IMR-90 (cell line): ENCODE data around the gene CSAD. TPM values are rescaled to one million over a fixed set of nuclear protein-coding genes. Genes with fewer than 3 reads are reported as not detected.

Experiments used
- ATAC-seq: fragments of 200-7000 bp; cut with Tn5 transposase; 2 replicates; pipeline ENCODE4 v1.9.1; 2020; ENCODE audit warnings: low read depth, mild to moderate bottlenecking, moderate library complexity
- BruUV-seq: library from RNA; stranded (reverse); fragments of 400-500 nt; replicated peaks from 2 replicates; lab custom pipeline; 2021; lab: Mats Ljungman, UMichigan
- CTCF ChIA-PET: fragments of 300-600 bp; formaldehyde crosslinking; extraction: SDS; loops from one replicate; lab custom pipeline; 2021; ENCODE audit warnings: antibody characterized with exemption; lab: Yijun Ruan, JAX
- POLR2A ChIA-PET: fragments of 300-600 bp; sonication (Branson Sonifier 250); formaldehyde crosslinking; loops from one replicate; lab custom pipeline; 2022; ENCODE audit warnings: antibody characterized with exemption; ENCODE audit not compliant: unreplicated experiment; lab: Charles Lee
- DNase-seq: peaks from one replicate; pipeline ENCODE4 v3.0.0; 2013
- H2AFZ ChIP-seq: replicated peaks from 2 replicates; pipeline ENCODE3; 2013; ENCODE audit warnings: low read length, mild to moderate bottlenecking; ENCODE audit not compliant: poor library complexity
- H2AK5ac ChIP-seq: 2 replicates; pipeline ENCODE4 v1.6.1; 2013; ENCODE audit warnings: low read depth, low read length, inconsistent platforms
- H2AK9ac ChIP-seq: replicated peaks from 2 replicates; pipeline ENCODE3; 2013; ENCODE audit warnings: mild to moderate bottlenecking, low read depth, low read length, moderate library complexity; ENCODE audit not compliant: poor library complexity
- H2BK120ac ChIP-seq: 2 replicates; pipeline ENCODE4 v1.6.1; 2013; ENCODE audit warnings: low read depth, low read length, inconsistent platforms
- H2BK15ac ChIP-seq: 3 replicates; pipeline ENCODE4 v1.6.1; 2013; ENCODE audit warnings: low read depth, low read length, inconsistent platforms
- H2BK20ac ChIP-seq: 2 replicates; pipeline ENCODE4 v1.6.1; 2013; ENCODE audit warnings: low read depth, mild to moderate bottlenecking, inconsistent platforms, low read length, moderate library complexity
- H2BK5ac ChIP-seq: 2 replicates; pipeline ENCODE4 v1.6.1; 2013; ENCODE audit warnings: mild to moderate bottlenecking, low read depth, low read length, inconsistent platforms; ENCODE audit not compliant: poor library complexity, severe bottlenecking
- H3K14ac ChIP-seq: replicated peaks from 2 replicates; pipeline ENCODE4 v1.6.1; 2013; ENCODE audit warnings: low read depth, low read length, inconsistent platforms
- H3K18ac ChIP-seq: 2 replicates; pipeline ENCODE4 v1.6.1; 2013; ENCODE audit warnings: low read depth, low read length, control low read depth
- H3K23ac ChIP-seq: 2 replicates; pipeline ENCODE4 v1.6.1; 2013; ENCODE audit warnings: low read depth, low read length, inconsistent platforms
- H3K27ac ChIP-seq: 2 replicates; pipeline ENCODE4 v1.5.1; 2013; ENCODE audit warnings: mild to moderate bottlenecking, control low read depth, low read length; ENCODE audit not compliant: insufficient read depth
- H3K27me3 ChIP-seq: 2 replicates; pipeline ENCODE4 v1.6.1; 2013; ENCODE audit warnings: low read length; ENCODE audit not compliant: control insufficient read depth, insufficient read depth
- H3K36me3 ChIP-seq: 2 replicates; pipeline ENCODE4 v1.6.1; 2013; ENCODE audit warnings: low read length, mixed read lengths; ENCODE audit not compliant: control insufficient read depth, insufficient read depth
- H3K4ac ChIP-seq: 2 replicates; pipeline ENCODE4 v1.6.1; 2013; ENCODE audit warnings: low read depth, low read length, inconsistent platforms
- H3K4me1 ChIP-seq: 2 replicates; pipeline ENCODE4 v1.6.1; 2013; ENCODE audit warnings: low read length, mixed read lengths; ENCODE audit not compliant: control insufficient read depth, insufficient read depth
- H3K4me2 ChIP-seq: 2 replicates; pipeline ENCODE4 v1.6.1; 2013; ENCODE audit warnings: low read depth, mild to moderate bottlenecking, control low read depth, low read length, moderate library complexity
- H3K4me3 ChIP-seq: 2 replicates; pipeline ENCODE4 v1.5.1; 2013; ENCODE audit warnings: low read depth, mild to moderate bottlenecking, control low read depth, low read length, moderate library complexity; ENCODE audit not compliant: insufficient read depth
- H3K56ac ChIP-seq: 2 replicates; pipeline ENCODE4 v1.6.1; 2013; ENCODE audit warnings: low read length, inconsistent platforms; ENCODE audit not compliant: insufficient read depth; ENCODE audit errors: extremely low read depth
- H3K79me1 ChIP-seq, 2 experiments: 2 replicates each; pipeline ENCODE4 v1.6.1; 2013; ENCODE audit warnings: low read length in 2 of 2, inconsistent platforms in 1 of 2, low read depth in 1 of 2
- H3K9ac ChIP-seq: 2 replicates; pipeline ENCODE4 v1.6.1; 2013; ENCODE audit warnings: low read depth, low read length, control low read depth
- H3K9me1 ChIP-seq: 2 replicates; pipeline ENCODE4 v1.6.1; 2013; ENCODE audit warnings: low read length, inconsistent platforms; ENCODE audit not compliant: insufficient read depth
- H3K9me3 ChIP-seq: 2 replicates; pipeline ENCODE4 v1.6.1; 2013; ENCODE audit warnings: low read length; ENCODE audit not compliant: control insufficient read depth, insufficient read depth
- H4K20me1 ChIP-seq: 2 replicates; pipeline ENCODE4 v1.6.1; 2013; ENCODE audit warnings: low read length, inconsistent platforms; ENCODE audit not compliant: insufficient read depth
- H4K5ac ChIP-seq: 2 replicates; pipeline ENCODE4 v1.6.1; 2013; ENCODE audit warnings: mild to moderate bottlenecking, low read depth, low read length, control low read depth
- H4K8ac ChIP-seq, 2 experiments: 2 replicates each; pipeline ENCODE4 v1.6.1; 2013; ENCODE audit warnings: low read depth in 2 of 2, low read length in 2 of 2, control low read depth in 1 of 2, inconsistent platforms in 1 of 2
- H4K91ac ChIP-seq: 2 replicates; pipeline ENCODE4 v1.6.1; 2013; ENCODE audit warnings: low read depth, low read length, inconsistent platforms; ENCODE audit not compliant: insufficient read depth
- CEBPB ChIP-seq: IDR thresholded peaks from 2 replicates; pipeline ENCODE4 v1.6.1; 2012; ENCODE audit warnings: low read depth, low read length, improper control_type of control experiment
- MAZ ChIP-seq: IDR thresholded peaks from 2 replicates; pipeline ENCODE4 v1.6.1; 2012; ENCODE audit warnings: low read depth, mild to moderate bottlenecking, low read length, improper control_type of control experiment, moderate library complexity, borderline replicate concordance
- NFE2L2 ChIP-seq: fragments of 150-350 bp; IDR thresholded peaks from 2 replicates; pipeline ENCODE4 v1.6.1; 2016; ENCODE audit warnings: low read depth, mild to moderate bottlenecking, low read length
- POLR2A ChIP-seq: IDR thresholded peaks from 2 replicates; pipeline ENCODE4 v1.6.1; 2012; ENCODE audit warnings: mild to moderate bottlenecking, low read depth, low read length
- RAD21 ChIP-seq: IDR thresholded peaks from 2 replicates; pipeline ENCODE4 v1.6.1; 2012; ENCODE audit warnings: low read length, improper control_type of control experiment
- RFX5 ChIP-seq: IDR thresholded peaks from 2 replicates; pipeline ENCODE4 v1.8.0; 2012; ENCODE audit warnings: low read depth, mild to moderate bottlenecking, low read length, moderate library complexity
- SMC3 ChIP-seq: fragments of 150-350 bp; IDR thresholded peaks from 2 replicates; pipeline ENCODE4 v1.6.1; 2016; ENCODE audit warnings: low read depth, mild to moderate bottlenecking, antibody characterized with exemption, low read length, moderate library complexity
- WGBS, 2 experiments: methylation state at CpG; one replicate each; pipeline versions ENCODE4 v1.1.5 to v1.1.7; 2013; ENCODE audit warnings: missing lambda C conversion rate in 2 of 2; ENCODE audit not compliant: insufficient read length in 1 of 2; ENCODE audit errors: extremely low coverage in 2 of 2; 5-methylcytosine and 5-hydroxymethylcytosine counted together
- dilution Hi-C: fragments of 300-500 bp; cut with HindIII; formaldehyde crosslinking; loops from one replicate; pipeline ENCODE4 v1.14.3; 2018; ENCODE audit warnings: low sequenced_read_pairs; ENCODE audit not compliant: unreplicated experiment
- in situ Hi-C: fragments of 300-500 bp; cut with MboI; formaldehyde crosslinking; loops from 3 replicates; pipeline ENCODE4 v1.14.3; 2019; ENCODE audit warnings: low sequenced_read_pairs, inconsistent platforms, mixed read lengths
- intact Hi-C: fragments of 100-400 bp; cut with micrococcal nuclease; formaldehyde crosslinking; loops from 2 replicates; pipeline ENCODE4 v1.10.0; 2022
- polyA plus RNA-seq, 3 experiments: library from polyadenylated mRNA; depleted of rRNA; stranded (reverse); fragments of >200 nt; gene quantifications; 2 replicates each; pipeline ENCODE4 v1.2.3, GENCODE V29; 2012; ENCODE audit warnings: low replicate concordance in 1 of 3
- total RNA-seq: library from RNA; depleted of rRNA; stranded (reverse); fragments of >200 nt; gene quantifications from 2 replicates; pipeline ENCODE4 v1.2.3, GENCODE V29; 2012
- TF ChIP-seq, protein P1 (sequence below): conservative IDR thresholded peaks from 2 replicates; pipeline ENCODE4 v1.5.1; 2012; ENCODE audit warnings: mild to moderate bottlenecking, low read depth, low read length, improper control_type of control experiment

Gene CSAD
- total and polyA plus RNA-seq, 2 of the 4 experiments (the other 2 are of a cell fraction), result 5.4 to 45.6 TPM

DNA sequence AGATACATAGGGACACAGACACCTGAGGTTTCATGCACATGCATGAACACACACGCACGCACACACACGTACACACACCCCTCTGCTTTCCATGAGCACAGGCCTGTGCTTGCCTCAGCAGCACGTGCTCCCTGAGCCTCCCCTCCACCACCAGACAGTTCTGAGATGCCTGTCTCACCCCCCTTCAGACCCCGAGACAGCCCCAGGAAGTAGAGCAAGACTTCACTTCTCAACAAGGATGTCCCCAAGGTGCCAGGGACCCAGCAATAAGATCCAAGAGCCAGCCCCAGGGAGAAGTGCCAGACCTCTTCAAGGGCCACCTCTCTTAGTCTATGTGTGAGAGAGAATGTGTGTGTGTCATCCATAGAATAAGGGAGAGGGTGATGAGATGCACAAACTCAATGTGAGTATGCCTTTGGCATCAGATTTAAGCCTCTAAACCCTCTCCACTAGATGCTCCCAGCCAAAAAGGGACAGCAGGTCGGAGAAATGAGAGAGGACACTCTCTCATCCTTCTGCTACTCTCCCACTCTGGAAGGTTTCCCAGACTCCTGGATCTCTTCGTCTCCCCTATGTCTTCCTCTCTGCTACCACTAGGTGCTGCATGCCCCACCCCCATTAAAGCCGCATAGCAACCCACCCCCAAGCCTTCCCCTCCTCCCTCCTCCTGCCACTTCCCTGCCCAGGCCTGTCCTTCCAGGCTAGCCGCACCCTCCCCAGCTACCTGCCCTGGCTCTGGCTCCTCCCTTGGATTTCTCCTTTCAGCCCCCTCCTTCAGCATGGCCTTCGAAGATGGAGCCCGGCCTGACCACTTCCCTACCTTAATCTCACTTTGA is 43.6 kb upstream of the CSAD start:
- no TSS peak for BruUV-seq
- Histone ChIP-seq H3K27ac (peak overlapping the region; percentile 80; the same call in 1 of the 2 replicates), H2BK20ac (peak overlapping the region; percentile 61; the same call in 1 of the 2 replicates), H2AK5ac (peak overlapping the region; percentile 92), H3K4me2 (no peak overlapping the region), H3K14ac (peak overlapping the region; percentile 95), H4K8ac (peak overlapping the region; percentile 73 to 98), H4K91ac (peak overlapping the region; percentile 88), H2AK9ac (peak overlapping the region; percentile 92), H2AFZ (peak overlapping the region; percentile 44), H3K79me1 (peaks cover 0 to 44% of the 10 kb centered on the region in 2 experiments; a peak in 3 of 4 replicates), H4K5ac (peak overlapping the region; percentile 86), H3K4me1 (peaks cover 32% of the 10 kb centered on the region), H2BK5ac (peak overlapping the region; percentile 36), H3K27me3 (no peaks in the 10 kb centered on the region), H2BK15ac (0 out of 3 replicates have a peak overlapping the region, but pooled peaks have one; percentile 89), H3K56ac (peak overlapping the region; percentile 77; the same call in 1 of the 2 replicates), H3K9ac (peak overlapping the region; percentile 90), H3K4me3 (no peak overlapping the region), H3K9me3 (no peaks in the 10 kb centered on the region), H4K20me1 (peaks cover 4% of the 10 kb centered on the region), H3K4ac (peak overlapping the region; percentile 98), H3K23ac (peak overlapping the region; percentile 72), H3K36me3 (peaks cover 4% of the 10 kb centered on the region; the same call in 1 of the 2 replicates), H2BK120ac (peak overlapping the region; percentile 87), H3K18ac (peak overlapping the region; percentile 68), H3K9me1 (peaks cover 26% of the 10 kb centered on the region)
- dilution Hi-C loops (no loop called here), in situ Hi-C loops (no loop called here), intact Hi-C loops (no loop called here)
- CTCF ChIA-PET, result no interaction called here
- TF ChIP-seq MAZ (no peak), SMC3 (no peak), CEBPB (no peak), RAD21 (no peak), RFX5 (no peak), POLR2A (no peak), NFE2L2 (no peak)
- TF ChIP-seq, protein P1, sequence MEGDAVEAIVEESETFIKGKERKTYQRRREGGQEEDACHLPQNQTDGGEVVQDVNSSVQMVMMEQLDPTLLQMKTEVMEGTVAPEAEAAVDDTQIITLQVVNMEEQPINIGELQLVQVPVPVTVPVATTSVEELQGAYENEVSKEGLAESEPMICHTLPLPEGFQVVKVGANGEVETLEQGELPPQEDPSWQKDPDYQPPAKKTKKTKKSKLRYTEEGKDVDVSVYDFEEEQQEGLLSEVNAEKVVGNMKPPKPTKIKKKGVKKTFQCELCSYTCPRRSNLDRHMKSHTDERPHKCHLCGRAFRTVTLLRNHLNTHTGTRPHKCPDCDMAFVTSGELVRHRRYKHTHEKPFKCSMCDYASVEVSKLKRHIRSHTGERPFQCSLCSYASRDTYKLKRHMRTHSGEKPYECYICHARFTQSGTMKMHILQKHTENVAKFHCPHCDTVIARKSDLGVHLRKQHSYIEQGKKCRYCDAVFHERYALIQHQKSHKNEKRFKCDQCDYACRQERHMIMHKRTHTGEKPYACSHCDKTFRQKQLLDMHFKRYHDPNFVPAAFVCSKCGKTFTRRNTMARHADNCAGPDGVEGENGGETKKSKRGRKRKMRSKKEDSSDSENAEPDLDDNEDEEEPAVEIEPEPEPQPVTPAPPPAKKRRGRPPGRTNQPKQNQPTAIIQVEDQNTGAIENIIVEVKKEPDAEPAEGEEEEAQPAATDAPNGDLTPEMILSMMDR, result peak; percentile 27; the same call in 1 of the 2 replicates
- DNase-seq (no peak), ATAC-seq (no peak)
- WGBS, 2 experiments, result 57% methylated on average over 2 of the region's 11 CpGs; no CpG with 5 or more reads in 1 of the 2 experiments
- POLR2A ChIA-PET, result interaction anchor here (0.6 kb wide), 1 partner anchor 75 kb away, joined by 3 read pairs; no protein-coding TSS in a partner anchor
